Kasumi-1 (cell line): ENCODE results near the gene NLK.
"Not testable (repeated sequence)": the region's sequence is repeated elsewhere in the genome, so short reads cannot be mapped to it uniquely, and the experiment has no call there.

ENCODE experiments used
- DNase-seq, 2 experiments: peaks; one replicate each; lab custom pipeline; 2025; lab: John Stamatoyannopoulos, UW

Gene NLK

GRCh38 chr17:28072936-28073533 lies 30.6 kb downstream of the NLK start:
- DNase-seq, result no peak

- no peak for DNase-seq
Measured at GRCh38 chr17:28074010-28074409, 31.5 kb downstream of the NLK start.

- no peak for DNase-seq
Measured at GRCh38 chr17:28076144-28076543, 33.7 kb downstream of the NLK start.

GRCh38 chr17:28077140-28077539 lies 34.7 kb downstream of the NLK start:
- not testable (repeated sequence) for DNase-seq

GRCh38 chr17:28078341-28079229 lies 36.1 kb downstream of the NLK start:
- DNase-seq, result peak in 1 of 2 experiments; percentile 10

- no peak for DNase-seq
Measured at GRCh38 chr17:28081467-28081866, 39.0 kb downstream of the NLK start.

GRCh38 chr17:28085766-28086165 lies 43.3 kb downstream of the NLK start:
- no peak for DNase-seq

- no peak for DNase-seq
Measured at GRCh38 chr17:28086519-28086918, 44.0 kb downstream of the NLK start.

- no peak for DNase-seq
Measured at GRCh38 chr17:28087743-28088142, 45.3 kb downstream of the NLK start.

GRCh38 chr17:28090551-28090950 lies 48.1 kb downstream of the NLK start:
- no peak for DNase-seq

- no peak for DNase-seq
Measured at GRCh38 chr17:28092088-28092487, 49.6 kb downstream of the NLK start.

GRCh38 chr17:28093999-28094716 lies 51.7 kb downstream of the NLK start:
- DNase-seq, result no peak

- DNase-seq, result no peak
Measured at GRCh38 chr17:28096756-28097155, 54.3 kb downstream of the NLK start.

GRCh38 chr17:28097254-28097653 lies 54.8 kb downstream of the NLK start:
- no peak for DNase-seq

- DNase-seq, result no peak
Measured at GRCh38 chr17:28097901-28098300, 55.4 kb downstream of the NLK start.

GRCh38 chr17:28098591-28098990 lies 56.1 kb downstream of the NLK start:
- DNase-seq, result not testable (repeated sequence)

GRCh38 chr17:28100251-28100650 lies 57.8 kb downstream of the NLK start:
- no peak for DNase-seq

- DNase-seq, result no peak
Measured at GRCh38 chr17:28100936-28101335, 58.5 kb downstream of the NLK start.

GRCh38 chr17:28101919-28102318 lies 59.4 kb downstream of the NLK start:
- DNase-seq, result no peak

GRCh38 chr17:28105501-28105900 lies 63.0 kb downstream of the NLK start:
- no peak for DNase-seq

- no peak for DNase-seq
Measured at GRCh38 chr17:28110184-28110583, 67.7 kb downstream of the NLK start.

GRCh38 chr17:28112181-28112580 lies 69.7 kb downstream of the NLK start:
- no peak for DNase-seq

- DNase-seq, result no peak
Measured at GRCh38 chr17:28112606-28113005, 70.1 kb downstream of the NLK start.
